Upper lobe of left lung (tissue), 6 donors: ENCODE results near the gene BTNL3. TPM values are rescaled to one million over a fixed set of nuclear protein-coding genes. Genes with fewer than 3 reads are reported as not detected.

Experiments used
- ATAC-seq, 2 donors: fragments of 200-7000 bp; cut with Tn5 transposase; one replicate each; pipeline ENCODE4 v1.9.1; 2022; ENCODE audit warnings: mild to moderate bottlenecking in 2 of 2, moderate library complexity in 2 of 2; ENCODE audit not compliant: low FRiP score in 2 of 2
- DNase-seq, 2 donors: peaks; one replicate each; pipeline ENCODE4 v3.0.0-alpha.2; 2019 to 2020
- H3K27ac ChIP-seq, 4 donors: fragments of 200-600 bp; sonication (generic); one replicate each; pipeline ENCODE4 v1.5.1; 2016 to 2019
- H3K27me3 ChIP-seq, 4 donors: fragments of 200-600 bp; sonication (generic); one replicate each; pipeline ENCODE4 v1.5.1; 2017 to 2019
- H3K36me3 ChIP-seq, 4 donors: fragments of 200-600 bp; sonication (generic); one replicate each; pipeline ENCODE4 v1.5.1; 2016 to 2019
- H3K4me1 ChIP-seq, 4 donors: fragments of 200-600 bp; sonication (generic); one replicate each; pipeline ENCODE4 v1.5.1; 2018 to 2019
- H3K4me3 ChIP-seq, 4 donors: fragments of 200-600 bp; sonication (generic); one replicate each; pipeline ENCODE4 v1.5.1; 2017 to 2019; ENCODE audit warnings: mild to moderate bottlenecking in 2 of 4, moderate library complexity in 1 of 4
- H3K9me3 ChIP-seq, 4 donors: fragments of 200-600 bp; sonication (generic); one replicate each; pipeline ENCODE4 v1.5.1; 2018 to 2019
- CTCF ChIP-seq, 6 experiments: fragments of 450-650 bp in 4 of 6; fragments of 200-600 bp in 2 of 6; sonication (generic) in 2 of 6; IDR thresholded peaks; one replicate each; pipeline ENCODE4 v1.5.1; 2016 to 2019; ENCODE audit warnings: antibody characterized with exemption in 6 of 6
- EP300 ChIP-seq, 4 donors: sonication (generic); formaldehyde crosslinking; IDR thresholded peaks; one replicate each; pipeline ENCODE4 v1.5.1; 2017; ENCODE audit warnings: antibody characterized with exemption in 4 of 4, control low read depth in 2 of 4
- POLR2A ChIP-seq, 4 donors: fragments of 450-650 bp; IDR thresholded peaks; one replicate each; pipeline ENCODE4 v1.5.1; 2016 to 2017; ENCODE audit warnings: antibody characterized with exemption in 4 of 4, mild to moderate bottlenecking in 2 of 4
- POLR2AphosphoS5 ChIP-seq, 2 donors: sonication (generic); formaldehyde crosslinking; IDR thresholded peaks; one replicate each; pipeline ENCODE4 v1.5.1; 2017; ENCODE audit warnings: antibody characterized with exemption in 2 of 2
- WGBS, 2 donors: methylation state at CpG; one replicate each; pipeline ENCODE4 v1.1.5; 2017 to 2018; 5-methylcytosine and 5-hydroxymethylcytosine counted together
- total RNA-seq, 6 donors: library from RNA; depleted of rRNA in 4 of 6; stranded (reverse); fragments of >200 nt in 4 of 6; gene quantifications; one replicate each; pipeline versions ENCODE4 v1.1.0 to v1.2.1, GENCODE V29; 2016 to 2021
- donor health status: DM: no; HTN: no; CAD: no; lungs with moderate emphysema.
- donor health status: DM: no; HTN: yes; CAD: no; lungs with severe emphysema.

Gene BTNL3
- total RNA-seq, 6 donors from 2014 or later = 0.57 to 0.79 (median 0.61) TPM; not detected in 3

GRCh38 chr5:180970336-180970735, 18.3 kb upstream of the BTNL3 start:
- no peak for ATAC-seq
- H3K27ac ChIP-seq = no peak overlapping the region
- 97 to 99% methylated on average over 11 to 30 of the region's 31 CpGs for WGBS, 2 donors

GRCh38 chr5:180970875-180971274, 17.8 kb upstream of the BTNL3 start:
- no peak overlapping the region for H3K27ac ChIP-seq
- DNase-seq (no peak), ATAC-seq (no peak)
- no peaks in the 10 kb centered on the region for H3K27me3 ChIP-seq
- no peaks in the 10 kb centered on the region for H3K4me1 ChIP-seq
- WGBS, 2 donors = 47 to 54% methylated on average over 4 of the region's 4 CpGs
- H3K36me3 ChIP-seq = no peaks in the 10 kb centered on the region
- TF ChIP-seq POLR2A (IDR thresholded peaks at IDR 0.05) (no peak), CTCF (IDR thresholded peaks at IDR 0.05) (no peak), POLR2AphosphoS5 (IDR thresholded peaks at IDR 0.05) (no peak), EP300 (IDR thresholded peaks at IDR 0.05) (no peak)
- no peaks in the 10 kb centered on the region for H3K9me3 ChIP-seq
- H3K4me3 ChIP-seq = no peak overlapping the region

More at GRCh38 chr5:180970336-180970735, 18.3 kb upstream of the BTNL3 start:
- no peaks in the 10 kb centered on the region for H3K4me1 ChIP-seq
- no peaks in the 10 kb centered on the region for H3K36me3 ChIP-seq
- H3K9me3 ChIP-seq = no peaks in the 10 kb centered on the region
- no peaks in the 10 kb centered on the region for H3K27me3 ChIP-seq
- no peak overlapping the region for H3K4me3 ChIP-seq
- DNase-seq = peak in 1 of 2 donors; percentile 63
- TF ChIP-seq CTCF (IDR thresholded peaks at IDR 0.05) (no peak), EP300 (IDR thresholded peaks at IDR 0.05) (no peak), POLR2AphosphoS5 (IDR thresholded peaks at IDR 0.05) (no peak), POLR2A (IDR thresholded peaks at IDR 0.05) (no peak)

- DNase-seq (no peak), ATAC-seq (no peak)
- TF ChIP-seq CTCF (IDR thresholded peaks at IDR 0.05) = no peak
- no peak for TF ChIP-seq EP300 (IDR thresholded peaks at IDR 0.05)
- no peak for TF ChIP-seq POLR2AphosphoS5 (IDR thresholded peaks at IDR 0.05)
- H3K27me3 ChIP-seq = no peaks in the 10 kb centered on the region
- H3K4me1 ChIP-seq = peaks cover 0 to 17% (median 7%) of the 10 kb centered on the region in 4 donors
- no peak overlapping the region for H3K4me3 ChIP-seq
- H3K27ac ChIP-seq = no peak overlapping the region
- H3K36me3 ChIP-seq = no peaks in the 10 kb centered on the region
- 80 to 88% methylated on average over 2 of the region's 2 CpGs for WGBS, 2 donors
- no peaks in the 10 kb centered on the region for H3K9me3 ChIP-seq
Observed at GRCh38 chr5:180974612-180975315, 13.9 kb upstream of the BTNL3 start.

- no peaks in the 10 kb centered on the region for H3K36me3 ChIP-seq
- H3K4me1 ChIP-seq = peaks cover 0 to 17% (median 7%) of the 10 kb centered on the region in 4 donors
- no peak overlapping the region for H3K27ac ChIP-seq
- no peaks in the 10 kb centered on the region for H3K9me3 ChIP-seq
- no peak for TF ChIP-seq POLR2A (IDR thresholded peaks at IDR 0.05)
- no peak for TF ChIP-seq POLR2AphosphoS5 (IDR thresholded peaks at IDR 0.05)
- no peak for TF ChIP-seq CTCF (IDR thresholded peaks at IDR 0.05)
- no peak for TF ChIP-seq EP300 (IDR thresholded peaks at IDR 0.05)
- H3K4me3 ChIP-seq = no peak overlapping the region
- DNase-seq = no peak
- 73 to 82% methylated on average over 1 to 2 of the region's 2 CpGs for WGBS, 2 donors
- ATAC-seq = no peak
- no peaks in the 10 kb centered on the region for H3K27me3 ChIP-seq
Observed at GRCh38 chr5:180975338-180975737, 13.3 kb upstream of the BTNL3 start.

- ATAC-seq (no peak), DNase-seq (no peak)
- no peaks in the 10 kb centered on the region for H3K27me3 ChIP-seq
- H3K4me3 ChIP-seq = no peak overlapping the region
- H3K36me3 ChIP-seq = no peaks in the 10 kb centered on the region
- H3K27ac ChIP-seq = peak overlapping the region in 2 of 4 donors; percentile 16 to 40
- no peaks in the 10 kb centered on the region for H3K9me3 ChIP-seq
- 52 to 60% methylated on average over 5 to 6 of the region's 6 CpGs for WGBS, 2 donors
- peaks cover 0 to 17% (median 7%) of the 10 kb centered on the region in 4 donors for H3K4me1 ChIP-seq
- TF ChIP-seq POLR2AphosphoS5 (IDR thresholded peaks at IDR 0.05) = peak in 1 of 2 donors; percentile 30
- no peak for TF ChIP-seq POLR2A (IDR thresholded peaks at IDR 0.05)
Observed at GRCh38 chr5:180976518-180976917, 12.1 kb upstream of the BTNL3 start.
